ENCODE data around the gene TXNL4B.

DNA sequence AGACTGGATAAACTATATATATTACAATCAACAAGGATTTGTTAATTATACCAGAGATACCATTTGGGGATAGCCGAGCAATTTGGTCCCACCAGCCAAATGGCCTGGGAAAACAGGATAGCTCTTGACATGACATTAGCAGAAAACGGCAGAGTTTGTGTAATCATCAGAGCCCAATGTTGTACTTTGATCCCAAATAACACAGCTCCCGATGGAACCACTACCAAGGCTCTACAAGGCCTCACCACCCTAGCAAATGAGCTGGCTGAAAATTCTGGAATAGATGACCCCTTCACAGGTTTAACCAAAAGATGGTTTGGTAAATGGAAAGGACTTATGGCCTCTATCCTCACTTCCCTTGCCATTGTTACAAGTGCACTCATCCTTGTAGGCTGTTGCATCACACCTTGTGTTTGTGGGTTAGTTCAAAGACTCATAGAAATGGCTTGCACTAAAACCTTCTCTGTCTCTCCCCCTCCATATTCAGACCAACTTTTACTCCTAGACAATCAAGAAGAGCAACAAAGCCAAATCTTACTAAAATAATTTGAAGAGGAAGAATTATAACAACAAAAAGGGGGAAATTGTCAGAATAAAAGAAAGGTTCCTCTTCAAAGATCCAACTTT lies 9.5 kb downstream of the TXNL4B start:
- TF ChIP-seq, protein P1, sequence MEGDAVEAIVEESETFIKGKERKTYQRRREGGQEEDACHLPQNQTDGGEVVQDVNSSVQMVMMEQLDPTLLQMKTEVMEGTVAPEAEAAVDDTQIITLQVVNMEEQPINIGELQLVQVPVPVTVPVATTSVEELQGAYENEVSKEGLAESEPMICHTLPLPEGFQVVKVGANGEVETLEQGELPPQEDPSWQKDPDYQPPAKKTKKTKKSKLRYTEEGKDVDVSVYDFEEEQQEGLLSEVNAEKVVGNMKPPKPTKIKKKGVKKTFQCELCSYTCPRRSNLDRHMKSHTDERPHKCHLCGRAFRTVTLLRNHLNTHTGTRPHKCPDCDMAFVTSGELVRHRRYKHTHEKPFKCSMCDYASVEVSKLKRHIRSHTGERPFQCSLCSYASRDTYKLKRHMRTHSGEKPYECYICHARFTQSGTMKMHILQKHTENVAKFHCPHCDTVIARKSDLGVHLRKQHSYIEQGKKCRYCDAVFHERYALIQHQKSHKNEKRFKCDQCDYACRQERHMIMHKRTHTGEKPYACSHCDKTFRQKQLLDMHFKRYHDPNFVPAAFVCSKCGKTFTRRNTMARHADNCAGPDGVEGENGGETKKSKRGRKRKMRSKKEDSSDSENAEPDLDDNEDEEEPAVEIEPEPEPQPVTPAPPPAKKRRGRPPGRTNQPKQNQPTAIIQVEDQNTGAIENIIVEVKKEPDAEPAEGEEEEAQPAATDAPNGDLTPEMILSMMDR (conservative IDR thresholded peaks at IDR 0.05), result no peak
- TF ChIP-seq EZH2 (IDR thresholded peaks at IDR 0.05; ENCODE audit: low read depth), result no peak

Data from PC-9 (cell line).